HG03095 (cell line): ENCODE measurements around the gene MRPL58.
"Not testable (repeated sequence)": the region's sequence is repeated elsewhere in the genome, so short reads cannot be mapped to it uniquely, and the experiment has no call there.

Experiments used
- ATAC-seq: cut with Tn5 transposase; IDR thresholded peaks from one replicate; pipeline ENCODE4 v1.9.1; 2021; ENCODE audit warnings: moderate library complexity; ENCODE audit not compliant: unreplicated experiment

Gene MRPL58

DNA sequence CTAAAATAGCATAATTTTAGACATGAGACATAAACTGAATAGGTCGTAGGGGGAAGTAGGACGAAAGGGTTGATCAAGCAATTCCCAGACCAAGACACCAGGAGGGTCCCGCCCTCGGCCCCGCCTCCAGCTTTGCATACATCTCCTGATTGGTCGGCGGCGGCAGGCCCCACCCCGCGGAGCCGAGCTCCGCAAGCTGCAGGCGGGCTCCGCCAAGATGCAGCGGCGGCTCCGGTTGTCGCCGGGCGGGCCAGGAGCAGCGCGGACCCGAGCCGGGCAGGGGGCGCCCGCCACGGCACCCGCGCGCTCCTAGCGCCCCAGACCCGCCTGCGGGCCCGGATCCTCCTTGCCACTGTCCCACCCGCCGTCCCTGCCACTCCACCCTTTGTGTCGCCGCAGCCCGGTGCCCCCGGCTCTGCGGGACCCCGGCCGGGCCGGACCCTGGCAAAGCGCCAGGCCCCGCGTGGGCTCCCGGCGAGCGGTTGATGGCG lies 25.0 kb upstream of the MRPL58 start, which contains the start of gene CDR2L:
Gene CDR2L, plus strand, starts transcription at position 215 of the 491 bp plus-strand sequence. CDS start 412 bp downstream, outside the sequence.
- ATAC-seq, result peak; percentile 94

DNA sequence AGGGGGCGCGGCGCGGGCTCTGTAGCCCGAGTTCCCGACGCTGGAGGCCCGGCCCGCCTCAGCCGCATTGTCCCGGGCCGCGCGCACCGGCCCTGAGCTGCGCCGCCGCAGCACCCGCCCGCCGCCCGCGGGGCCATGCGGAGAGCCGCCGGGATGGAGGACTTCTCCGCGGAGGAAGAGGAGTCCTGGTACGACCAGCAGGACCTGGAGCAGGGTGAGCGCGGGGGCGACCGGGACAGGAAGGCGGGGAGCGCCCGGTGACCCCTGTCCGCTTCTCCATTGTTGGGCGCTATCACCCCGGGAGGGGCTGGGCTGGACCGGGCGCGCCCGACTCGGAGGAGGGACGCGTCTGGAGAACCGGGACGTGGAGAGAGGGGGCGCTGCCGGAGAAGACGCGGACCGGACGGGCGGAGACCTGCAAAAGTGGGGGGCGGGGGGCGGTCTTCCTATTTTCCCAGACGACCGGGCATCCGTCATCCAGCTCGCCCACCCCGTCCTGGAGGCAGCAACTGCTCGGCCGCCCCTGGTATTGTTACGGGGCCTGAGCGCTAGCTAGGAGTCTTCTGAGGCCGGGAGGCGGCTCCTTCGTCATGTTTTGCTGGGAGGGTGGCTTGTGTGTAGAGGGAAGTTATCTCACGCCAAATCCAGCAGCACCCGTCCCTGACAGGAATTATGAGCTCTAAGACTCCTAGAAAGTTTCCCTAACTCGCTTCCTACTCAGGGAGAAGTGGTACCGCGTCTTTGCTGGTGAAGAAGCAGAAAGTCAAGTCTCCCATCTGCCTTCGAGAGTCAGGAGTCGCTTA lies 24.4 kb upstream of the MRPL58 start:
- peak; percentile 11 for ATAC-seq

DNA sequence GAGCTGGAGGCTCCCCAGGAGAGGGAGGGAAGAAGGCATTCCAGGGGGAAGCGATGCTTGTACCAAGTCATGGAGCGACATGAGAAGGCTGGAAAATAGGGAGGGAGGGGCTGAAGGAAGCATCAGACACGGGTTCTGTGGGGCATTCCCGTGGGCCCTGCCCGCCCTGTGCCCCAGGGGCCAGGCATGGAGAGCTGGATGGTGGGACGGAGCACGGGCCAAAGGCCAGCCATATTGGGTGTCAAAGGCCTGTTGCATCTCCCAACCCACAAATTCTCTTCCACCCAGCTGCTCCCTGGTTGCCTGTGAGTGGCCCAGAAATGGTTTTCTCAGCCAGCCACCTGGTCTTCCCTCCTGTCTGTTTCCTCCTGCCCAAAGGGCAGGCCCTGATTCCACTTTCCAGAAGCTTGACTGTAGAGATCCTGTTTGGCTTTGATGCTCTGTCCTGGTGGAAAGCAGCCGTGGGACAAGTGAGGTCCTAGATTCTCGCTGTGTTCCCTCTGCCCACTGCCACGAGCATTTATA lies 21.8 kb upstream of the MRPL58 start:
- no peak for ATAC-seq

DNA sequence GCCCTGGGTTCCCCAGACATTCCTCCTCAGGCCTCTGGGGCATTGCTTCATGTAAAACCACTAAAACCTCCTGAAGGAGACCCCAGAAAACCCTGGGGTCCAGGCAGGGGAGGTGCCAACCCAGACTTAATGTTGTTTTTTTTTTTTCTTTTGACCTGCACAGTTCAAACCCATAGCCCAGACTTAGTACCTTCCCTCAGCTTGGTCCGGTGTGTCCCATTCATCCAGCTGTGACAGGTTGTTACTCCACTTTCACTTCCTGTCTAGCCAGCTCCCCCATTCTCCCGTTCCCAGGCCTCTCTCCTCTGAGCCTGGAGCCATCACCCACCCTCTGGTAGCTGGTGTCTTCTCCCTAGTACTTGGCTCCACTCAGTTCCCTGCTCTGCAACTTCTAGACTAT lies 20.2 kb upstream of the MRPL58 start:
- no peak for ATAC-seq

DNA sequence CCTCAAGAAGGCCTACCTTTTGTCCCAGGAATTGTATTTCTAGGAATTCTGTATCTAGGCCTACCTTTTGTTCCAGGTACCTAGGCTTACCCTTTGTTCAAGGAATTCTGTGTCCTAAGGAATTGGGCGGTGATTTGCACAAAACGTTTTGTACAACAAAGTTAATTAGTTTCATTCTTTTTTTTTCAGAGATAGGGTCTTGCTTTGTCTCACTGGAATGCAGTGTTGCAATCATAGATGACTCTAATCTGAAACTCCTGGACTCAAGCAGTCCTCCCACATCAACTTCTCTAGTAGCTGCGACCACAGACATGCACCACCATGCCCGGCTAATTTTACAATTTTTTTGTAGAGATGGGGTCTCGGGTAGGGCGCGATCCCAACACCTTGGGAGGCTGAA lies 18.0 kb upstream of the MRPL58 start:
- ATAC-seq, result no peak

DNA sequence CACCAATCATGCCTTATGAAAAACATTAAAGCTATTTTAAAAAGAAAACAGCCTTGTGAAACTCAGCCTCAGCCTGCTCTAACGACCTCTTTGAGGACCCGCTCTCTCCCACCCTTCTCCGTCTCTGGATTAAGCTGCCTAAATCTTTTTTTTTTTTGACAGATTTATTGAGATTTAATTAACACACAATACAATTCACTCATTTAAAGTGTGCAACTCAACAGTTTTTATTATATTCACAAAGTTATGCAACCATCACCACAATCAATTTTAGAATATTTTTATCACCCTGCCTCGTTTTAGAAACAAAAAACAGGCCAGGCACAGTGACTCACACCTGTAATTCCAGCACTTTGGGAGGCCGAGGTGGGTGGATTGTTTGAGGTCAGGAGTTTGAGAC lies 16.6 kb upstream of the MRPL58 start:
- ATAC-seq, result no peak

DNA sequence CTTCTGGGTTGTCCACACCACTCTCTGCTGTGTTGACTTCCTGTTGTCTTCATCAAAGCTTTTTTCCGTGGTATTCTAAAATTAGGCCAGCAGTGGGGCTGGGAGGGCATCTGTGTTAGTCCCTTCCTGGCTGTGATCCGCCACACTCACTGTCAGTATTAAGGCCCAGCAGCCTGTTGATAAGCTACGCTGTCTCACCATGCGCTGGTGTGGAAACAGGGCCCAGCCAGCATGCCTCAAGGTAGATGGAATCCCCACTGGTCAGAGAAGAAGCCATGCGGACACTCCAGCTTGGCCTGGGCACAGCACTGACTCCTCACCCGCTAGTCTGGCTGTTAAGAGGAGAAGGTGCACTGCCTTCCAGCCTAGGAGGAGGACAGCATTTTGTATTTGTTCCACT lies 13.7 kb upstream of the MRPL58 start:
- no peak for ATAC-seq

DNA sequence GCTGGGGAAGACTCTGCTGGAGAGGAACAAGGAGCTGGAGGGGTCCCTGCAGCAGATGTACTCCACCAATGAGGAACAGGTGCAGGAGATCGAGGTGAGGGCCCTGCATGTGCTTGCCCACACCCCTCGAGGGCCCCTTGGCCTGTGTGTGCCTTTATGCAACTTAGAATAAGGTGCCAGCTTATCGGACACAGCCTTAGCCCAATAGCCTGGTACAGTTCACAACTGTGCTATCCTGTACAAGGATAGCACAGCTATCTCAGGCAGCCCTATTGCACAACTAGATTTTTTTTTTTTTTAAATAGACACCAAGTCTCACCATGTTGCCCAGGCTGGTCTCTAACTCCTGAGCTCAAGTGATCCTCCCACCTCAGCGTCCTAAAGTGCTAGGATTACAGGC lies 12.9 kb upstream of the MRPL58 start:
- no peak for ATAC-seq

DNA sequence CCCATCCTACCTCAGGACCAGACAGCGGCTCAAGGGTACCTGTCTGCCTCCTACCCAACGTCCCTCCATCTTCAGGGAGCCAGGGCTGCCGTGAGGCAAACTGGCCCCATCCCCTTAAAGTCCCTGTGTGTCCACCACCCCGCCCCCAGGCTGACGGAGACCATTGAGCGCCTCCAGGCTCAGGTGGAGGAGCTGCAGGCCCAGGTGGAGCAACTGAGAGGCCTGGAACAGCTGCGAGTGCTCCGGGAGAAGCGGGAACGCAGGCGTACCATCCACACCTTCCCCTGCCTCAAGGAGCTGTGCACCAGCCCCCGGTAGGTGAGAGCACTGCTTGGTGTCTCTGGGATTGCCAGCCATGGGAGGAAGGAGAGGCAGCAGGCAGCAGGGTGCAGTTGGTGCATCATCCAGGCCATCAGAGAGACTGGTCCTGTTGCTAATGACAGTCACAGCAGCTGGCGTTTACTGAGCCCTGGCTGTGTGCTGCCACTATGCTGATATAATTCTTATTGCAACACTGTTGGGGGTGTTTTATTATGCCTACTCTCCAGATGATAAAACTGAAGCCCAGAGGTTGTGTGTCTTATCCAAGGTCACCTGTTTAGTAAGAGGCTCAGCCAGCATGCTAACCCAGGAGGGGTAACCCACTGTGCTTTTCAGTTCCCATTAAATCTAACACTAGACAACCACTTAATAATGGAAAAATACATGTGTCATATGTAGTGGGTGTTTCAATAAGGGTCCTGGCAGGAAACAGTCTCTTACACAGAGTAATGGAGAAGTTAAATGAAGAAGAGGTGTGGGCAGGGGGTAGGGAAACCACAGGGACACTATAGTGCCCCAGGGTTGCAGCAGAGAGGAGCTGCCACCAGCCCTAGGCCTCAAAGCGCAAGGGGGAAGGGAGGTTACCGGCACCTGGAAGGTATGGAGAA lies 10.3 kb upstream of the MRPL58 start:
- ATAC-seq, result no peak

DNA sequence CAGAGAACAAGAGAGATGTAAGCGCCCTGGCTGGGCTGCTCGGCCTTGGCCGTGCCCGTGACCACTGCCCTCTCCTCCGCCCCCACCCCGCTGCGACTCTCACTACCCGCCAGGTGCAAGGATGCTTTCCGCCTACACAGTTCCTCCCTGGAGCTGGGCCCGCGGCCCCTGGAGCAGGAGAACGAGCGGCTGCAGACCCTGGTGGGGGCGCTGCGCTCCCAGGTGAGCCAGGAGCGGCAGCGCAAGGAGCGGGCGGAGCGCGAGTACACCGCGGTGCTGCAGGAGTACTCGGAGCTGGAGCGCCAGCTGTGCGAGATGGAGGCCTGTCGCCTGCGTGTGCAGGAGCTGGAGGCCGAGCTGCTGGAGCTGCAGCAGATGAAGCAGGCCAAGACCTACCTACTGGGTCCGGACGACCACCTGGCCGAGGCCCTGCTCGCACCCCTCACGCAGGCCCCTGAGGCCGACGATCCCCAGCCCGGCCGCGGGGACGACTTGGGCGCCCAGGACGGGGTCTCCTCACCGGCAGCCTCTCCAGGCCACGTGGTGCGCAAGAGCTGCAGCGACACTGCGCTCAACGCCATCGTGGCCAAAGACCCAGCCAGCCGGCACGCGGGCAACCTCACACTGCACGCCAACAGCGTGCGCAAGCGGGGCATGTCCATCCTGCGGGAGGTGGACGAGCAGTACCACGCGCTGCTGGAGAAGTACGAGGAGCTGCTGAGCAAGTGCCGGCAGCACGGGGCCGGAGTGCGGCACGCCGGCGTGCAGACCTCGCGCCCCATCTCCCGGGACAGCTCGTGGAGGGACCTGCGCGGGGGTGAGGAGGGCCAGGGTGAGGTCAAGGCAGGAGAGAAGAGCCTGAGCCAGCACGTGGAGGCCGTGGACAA lies 9.2 kb upstream of the MRPL58 start:
- ATAC-seq, result no peak

DNA sequence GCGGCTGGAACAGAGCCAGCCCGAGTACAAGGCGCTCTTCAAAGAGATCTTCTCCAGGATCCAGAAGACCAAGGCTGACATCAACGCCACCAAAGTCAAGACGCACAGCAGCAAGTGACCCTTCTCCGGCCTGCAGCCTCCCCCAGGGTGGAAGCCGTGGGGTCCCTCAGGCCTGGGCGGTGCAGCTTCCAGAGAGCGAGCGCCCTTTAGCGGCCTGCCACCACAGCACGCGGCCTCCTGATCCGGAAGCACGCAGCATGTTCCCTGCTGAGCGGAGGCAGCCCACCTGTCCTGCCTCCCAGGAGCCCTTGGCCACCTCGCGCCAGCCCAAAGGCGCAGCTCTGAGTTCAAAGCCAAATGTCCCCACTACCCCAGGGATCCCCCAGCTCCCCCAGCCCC lies 8.5 kb upstream of the MRPL58 start:
- no peak for ATAC-seq

DNA sequence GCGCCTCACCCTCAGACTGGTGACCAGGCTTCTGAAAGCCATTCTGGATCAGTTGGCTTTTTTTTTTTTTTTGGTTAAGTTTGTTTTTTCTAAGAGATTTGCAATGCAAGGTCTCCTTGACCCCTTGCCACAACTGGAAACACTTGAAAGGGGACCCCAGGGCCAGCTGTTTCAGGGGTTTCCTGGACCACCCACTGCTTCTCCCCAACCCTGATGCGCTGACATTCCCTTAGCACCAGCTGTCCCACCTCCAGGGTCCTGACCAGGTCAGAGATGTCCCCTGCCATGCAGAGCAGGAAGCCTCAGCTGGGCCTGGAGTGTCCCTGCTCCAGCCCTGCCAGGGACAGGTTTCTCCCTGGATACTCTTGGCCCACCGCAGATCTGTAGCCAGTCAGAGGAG lies 8.1 kb upstream of the MRPL58 start:
- ATAC-seq, result no peak

DNA sequence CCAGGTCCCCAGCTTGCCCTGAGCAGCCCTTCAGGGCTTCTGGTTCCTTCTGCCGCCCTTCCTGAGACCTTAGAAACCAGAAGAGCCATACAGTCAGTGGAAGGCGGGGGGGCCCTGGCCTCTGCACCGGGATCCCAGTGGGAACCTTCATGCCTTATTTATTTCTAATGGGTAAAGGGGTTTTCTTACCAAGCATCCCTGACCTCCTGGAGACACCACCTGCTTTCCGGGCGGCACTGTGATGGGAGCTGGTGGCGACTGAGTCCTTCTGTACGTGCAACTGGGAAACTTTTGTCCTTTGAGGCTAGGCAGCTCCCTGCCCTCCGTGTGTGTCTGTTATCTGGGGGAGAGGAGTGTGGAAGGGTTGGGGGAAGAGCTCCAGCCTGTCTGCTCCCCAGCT lies 7.2 kb upstream of the MRPL58 start:
- ATAC-seq, result no peak

DNA sequence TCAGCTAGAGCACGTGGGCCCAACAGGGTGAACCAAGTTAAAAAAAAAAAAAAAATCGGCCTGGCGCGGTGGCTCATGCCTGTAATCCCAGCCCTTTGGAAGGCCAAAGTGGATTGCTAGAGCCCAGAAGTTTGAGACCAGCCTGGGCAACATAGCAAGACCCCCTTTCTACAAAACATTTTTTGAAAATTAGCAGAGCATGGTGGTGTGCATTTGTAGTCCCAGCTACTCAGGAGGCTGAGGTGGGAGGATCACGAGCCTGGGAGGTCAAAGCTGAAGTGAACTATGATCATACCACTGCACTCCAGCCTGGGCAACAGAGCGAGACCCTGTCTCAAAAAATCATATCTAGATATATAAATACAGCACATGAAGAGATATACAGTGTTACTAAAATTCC lies 6.4 kb upstream of the MRPL58 start:
- ATAC-seq, result not testable (repeated sequence)

DNA sequence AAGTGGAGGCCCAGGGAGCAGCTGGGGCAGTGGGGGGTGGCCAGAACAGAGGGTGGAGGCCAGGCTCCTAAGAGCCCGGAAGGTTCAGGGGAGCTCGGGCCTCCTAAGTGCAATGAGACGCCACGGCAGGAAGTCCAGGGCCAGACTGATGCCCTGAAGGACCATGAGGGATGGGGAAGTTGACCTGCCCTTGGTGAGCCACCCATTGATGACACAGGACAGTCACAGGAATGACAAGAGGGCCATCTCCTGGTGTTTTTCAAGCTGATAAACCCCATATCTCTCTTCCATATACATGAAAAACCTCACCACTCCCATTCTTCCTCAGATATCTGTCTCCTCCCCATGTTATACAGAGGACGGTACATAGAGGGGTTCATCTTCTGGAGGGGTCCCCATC lies 5.8 kb upstream of the MRPL58 start:
- ATAC-seq, result no peak

DNA sequence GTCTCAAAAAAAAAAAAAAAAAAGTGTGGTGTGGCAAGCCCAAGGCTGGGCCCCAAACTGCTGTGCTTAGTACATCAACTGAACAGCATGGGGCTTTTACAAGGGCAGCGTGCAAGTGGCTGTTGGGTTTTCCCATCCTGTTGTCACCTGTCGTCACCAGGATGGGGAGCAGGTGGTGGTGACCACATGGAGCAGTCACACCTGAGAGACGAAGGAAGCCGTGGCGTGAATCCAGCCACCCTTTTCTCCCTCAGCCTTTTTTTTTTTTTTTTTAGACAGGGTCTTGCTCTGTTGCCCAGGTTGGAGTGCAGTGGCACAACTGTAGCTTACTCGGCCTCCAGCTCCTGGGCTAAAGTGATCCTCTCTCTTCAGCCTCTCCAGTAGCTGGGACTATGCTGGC lies 4.1 kb upstream of the MRPL58 start:
- ATAC-seq, result no peak

DNA sequence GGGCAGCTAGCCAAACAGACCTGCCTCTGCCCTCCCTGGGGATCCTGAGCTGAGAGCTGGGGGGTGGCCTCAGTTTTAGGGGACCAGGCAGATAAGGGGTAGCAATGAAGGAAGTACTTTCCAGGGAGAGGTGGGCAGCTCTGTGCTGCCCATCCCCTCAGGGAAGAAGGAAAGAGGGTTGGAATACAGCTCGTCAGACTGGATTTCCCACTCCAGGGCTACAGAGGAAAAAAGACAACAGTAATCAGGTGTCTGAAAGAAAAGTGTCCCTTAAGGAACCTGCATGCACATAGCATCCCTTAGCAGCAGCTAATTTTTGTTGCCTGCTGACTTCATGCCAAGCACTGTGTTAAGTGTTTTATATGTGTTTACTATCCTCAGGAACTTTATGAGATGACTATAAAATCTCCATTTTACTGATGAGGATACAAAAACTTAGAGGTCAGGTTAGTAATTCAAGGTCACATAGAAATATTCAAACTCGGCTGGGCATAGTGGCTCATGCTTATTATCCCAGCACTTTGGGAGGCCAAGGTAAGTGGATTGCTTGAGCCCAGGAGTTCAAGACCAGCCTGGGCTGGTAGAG lies 3.2 kb upstream of the MRPL58 start:
- ATAC-seq, result no peak

DNA sequence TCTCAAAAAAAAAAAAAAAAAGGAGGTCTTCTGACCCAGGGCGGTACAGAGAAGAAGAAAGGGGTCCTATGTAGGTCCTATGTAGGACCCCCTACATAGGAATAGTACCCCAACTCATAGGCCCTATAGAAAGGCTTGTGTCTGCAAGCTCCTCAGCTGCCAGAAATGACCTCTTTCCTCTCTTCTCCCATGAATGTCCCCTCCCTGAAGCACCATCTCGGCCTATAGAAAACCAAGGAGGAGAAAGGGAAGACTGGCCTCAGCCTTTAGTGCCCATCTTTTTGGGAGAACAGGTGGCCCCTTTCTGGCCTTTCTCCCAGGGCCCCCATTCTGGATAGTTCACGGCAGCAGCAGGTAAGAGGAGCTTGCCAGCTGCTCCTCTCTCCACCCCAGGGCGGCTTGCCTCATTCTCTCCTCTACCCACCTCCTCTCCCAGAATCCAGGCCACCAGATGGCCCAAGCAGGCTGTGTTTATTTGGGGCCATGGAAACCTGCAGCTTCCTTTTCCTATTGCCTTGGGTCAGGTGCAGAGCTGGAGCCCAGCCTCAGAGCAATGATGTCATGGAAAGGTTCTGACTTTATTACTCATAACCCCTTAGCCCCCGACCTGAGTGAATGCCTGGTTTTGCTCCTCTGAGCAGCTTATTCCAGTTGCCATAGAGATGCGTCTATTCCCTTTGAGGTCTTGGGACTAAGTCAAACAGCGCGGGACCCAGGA lies 1.6 kb upstream of the MRPL58 start:
- no peak for ATAC-seq

DNA sequence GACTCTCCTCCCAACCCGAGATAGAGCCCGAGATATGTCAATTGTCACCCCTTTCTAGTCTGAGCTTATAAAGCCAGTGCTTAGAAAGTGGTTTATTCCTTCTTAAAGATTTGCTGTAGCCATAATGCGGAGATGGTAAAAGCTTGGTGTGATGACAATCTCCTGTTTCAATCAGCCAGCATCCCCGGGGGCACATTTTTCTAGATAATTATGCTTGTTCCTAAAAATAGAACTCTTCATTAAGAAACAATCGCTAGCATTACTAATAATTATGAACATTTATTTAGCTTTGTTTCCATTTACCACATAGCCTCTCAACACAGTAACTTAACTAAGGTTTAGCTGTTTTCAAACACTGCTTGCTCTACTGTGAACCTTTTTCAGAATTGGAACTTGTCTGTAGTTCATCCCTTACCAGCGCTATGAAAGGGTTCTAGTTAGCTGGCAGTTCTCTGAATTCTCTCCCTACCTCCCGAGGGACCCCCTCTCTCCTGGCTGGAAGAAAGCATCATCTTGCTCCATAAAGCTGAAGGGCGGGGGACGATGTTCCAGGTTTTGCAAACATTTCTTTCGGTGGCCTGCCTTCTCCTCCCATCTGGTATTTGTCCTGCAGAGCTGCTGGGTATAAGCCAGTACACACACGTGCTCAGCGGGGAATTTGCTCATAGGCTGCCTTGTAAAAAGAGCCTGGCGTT lies 922 bp upstream of the MRPL58 start:
- ATAC-seq, result no peak
